Measurements from ENCODE around the gene SMURF2. TPM values are rescaled to one million over a fixed set of nuclear protein-coding genes. Genes with fewer than 3 reads are reported as not detected.
A peak's percentile ranks its signal among the peaks of the same experiment; 100 is the strongest.

The SMURF2 gene
- total and polyA plus RNA-seq, 9 of the 15 experiments (the other 6 are each of a cell fraction or from before 2014, with no cell fraction given) = 3.8 to 22.0 (median 14.8) TPM

- TF ChIP-seq E2F8 (IDR thresholded peaks at IDR 0.05; ENCODE audit: low read depth, partially characterized antibody) (peak; percentile 6), BCLAF1 (IDR thresholded peaks at IDR 0.05; ENCODE audit: borderline replicate concordance in 1 of 2, control insufficient read depth in 1 of 2, low read depth in 2 of 2, low read length in 1 of 2) (no peak), STAT5A (IDR thresholded peaks at IDR 0.05; ENCODE audit: borderline replicate concordance, low read length) (no peak), ZNF174 (CRISPR knock-in tag; IDR thresholded peaks at IDR 0.05) (no peak), ZNF3 (CRISPR knock-in tag; IDR thresholded peaks at IDR 0.05) (no peak), GATA2 (CRISPR knock-in tag; IDR thresholded peaks at IDR 0.05) (peak; percentile 31; the same call in 1 of the 2 replicates), ZFP36 (IDR thresholded peaks at IDR 0.05; ENCODE audit: low read depth, low read length, partially characterized antibody) (peak; percentile 57), SETDB1 (IDR thresholded peaks at IDR 0.05; ENCODE audit: low read length) (no peak), HMGXB4 (CRISPR knock-in tag; IDR thresholded peaks at IDR 0.05) (no peak), ZNF282 (CRISPR knock-in tag; IDR thresholded peaks at IDR 0.05) (no peak)
Measured at GRCh38 chr17:64599827-64600226, 62.3 kb downstream of the SMURF2 start (continued).

All from K562 (cell line).